SK-N-SH treated with all-trans-retinoic acid at 6 μM for 48 hours (cell line): Measurements from ENCODE around the gene SORCS2.

Experiments used
- ARNTL ChIP-seq: fragments of 450-650 bp; formaldehyde crosslinking; IDR thresholded peaks from 2 replicates; pipeline ENCODE4 v1.5.0; 2020; ENCODE audit warnings: low read depth, mild to moderate bottlenecking, moderate library complexity, borderline replicate concordance
- CSRNP3 ChIP-seq: fragments of 250-450 bp; sonication (Bioruptor Pico); IDR thresholded peaks from 2 replicates; pipeline ENCODE4 v1.5.1; 2021; ENCODE audit warnings: mild to moderate bottlenecking, moderate library complexity
- PPARA ChIP-seq: fragments of 250-450 bp; sonication (Bioruptor Pico); IDR thresholded peaks from 2 replicates; pipeline ENCODE4 v1.5.0; 2020; ENCODE audit warnings: mild to moderate bottlenecking, borderline replicate concordance
- ZFP3 ChIP-seq: fragments of 250-450 bp; sonication (Bioruptor Pico); IDR thresholded peaks from 2 replicates; pipeline ENCODE4 v1.5.0; 2020; ENCODE audit warnings: mild to moderate bottlenecking, moderate library complexity
- ZNF70 ChIP-seq: fragments of 450-650 bp; formaldehyde crosslinking; IDR thresholded peaks from 2 replicates; pipeline ENCODE4 v1.5.0; 2020; ENCODE audit warnings: mild to moderate bottlenecking, moderate library complexity
- TF ChIP-seq, protein P1 (sequence below): fragments of 250-450 bp; sonication (Bioruptor Pico); IDR thresholded peaks from 2 replicates; pipeline ENCODE4 v1.8.0; 2020; ENCODE audit warnings: mild to moderate bottlenecking, moderate library complexity, borderline replicate concordance

- TF ChIP-seq PPARA (CRISPR knock-in tag): no peak
- no peak for TF ChIP-seq ARNTL (CRISPR knock-in tag)
- no peak for TF ChIP-seq CSRNP3
- no peak for TF ChIP-seq ZFP3
- TF ChIP-seq, protein P1, sequence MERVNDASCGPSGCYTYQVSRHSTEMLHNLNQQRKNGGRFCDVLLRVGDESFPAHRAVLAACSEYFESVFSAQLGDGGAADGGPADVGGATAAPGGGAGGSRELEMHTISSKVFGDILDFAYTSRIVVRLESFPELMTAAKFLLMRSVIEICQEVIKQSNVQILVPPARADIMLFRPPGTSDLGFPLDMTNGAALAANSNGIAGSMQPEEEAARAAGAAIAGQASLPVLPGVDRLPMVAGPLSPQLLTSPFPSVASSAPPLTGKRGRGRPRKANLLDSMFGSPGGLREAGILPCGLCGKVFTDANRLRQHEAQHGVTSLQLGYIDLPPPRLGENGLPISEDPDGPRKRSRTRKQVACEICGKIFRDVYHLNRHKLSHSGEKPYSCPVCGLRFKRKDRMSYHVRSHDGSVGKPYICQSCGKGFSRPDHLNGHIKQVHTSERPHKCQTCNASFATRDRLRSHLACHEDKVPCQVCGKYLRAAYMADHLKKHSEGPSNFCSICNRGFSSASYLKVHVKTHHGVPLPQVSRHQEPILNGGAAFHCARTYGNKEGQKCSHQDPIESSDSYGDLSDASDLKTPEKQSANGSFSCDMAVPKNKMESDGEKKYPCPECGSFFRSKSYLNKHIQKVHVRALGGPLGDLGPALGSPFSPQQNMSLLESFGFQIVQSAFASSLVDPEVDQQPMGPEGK (CRISPR knock-in tag): no peak
- TF ChIP-seq ZNF70: no peak
Measured at GRCh38 chr4:7429601-7430078, 237.3 kb downstream of the SORCS2 start.
